GM19238 (cell line): ENCODE results near the gene PACS1.
"Not testable (repeated sequence)": the region's sequence is repeated elsewhere in the genome, so short reads cannot be mapped to it uniquely, and the experiment has no call there.

ENCODE experiments used
- DNase-seq: peaks from one replicate; pipeline ENCODE4 v3.0.0; 2011; ENCODE audit warnings: low spot score; ENCODE audit not compliant: insufficient read length

PACS1 gene

DNA sequence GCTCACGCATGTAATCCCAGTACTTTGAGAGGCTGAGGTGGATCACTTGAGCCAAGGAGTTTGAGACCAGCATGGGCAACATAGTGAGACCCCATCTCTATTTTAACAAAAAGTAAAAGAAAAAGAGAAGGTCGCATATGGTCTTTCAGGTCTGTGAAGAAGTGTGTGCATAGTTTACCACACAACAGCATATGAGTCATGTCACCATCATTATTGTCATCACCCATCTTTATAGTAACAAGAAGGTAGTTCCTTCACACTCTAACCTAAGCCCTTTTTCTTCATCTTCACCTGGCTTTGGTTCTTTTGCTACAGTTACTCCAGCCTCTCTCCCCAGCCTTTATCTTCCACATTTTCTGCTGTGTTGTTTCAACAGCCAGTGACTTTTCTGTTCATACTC, 39.2 kb downstream of the PACS1 start:
- no peak for DNase-seq

DNA sequence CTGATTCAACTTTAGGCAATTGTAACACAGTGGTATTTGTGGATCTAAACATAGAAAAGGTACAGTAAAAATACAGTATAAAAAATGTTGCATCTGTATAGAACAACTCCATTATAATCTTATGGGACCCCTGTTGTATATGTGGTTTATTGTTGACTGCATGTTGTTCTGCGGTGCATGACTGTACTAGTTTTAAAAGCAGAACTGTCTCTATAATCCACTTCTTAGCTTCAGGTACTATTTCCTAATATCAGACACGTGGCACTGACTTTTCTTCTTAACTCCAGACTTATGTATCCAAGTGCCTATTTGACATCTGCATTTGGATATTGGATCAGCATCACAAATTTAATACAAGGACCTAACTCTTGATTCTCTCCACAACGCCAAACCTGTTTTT, 41.1 kb downstream of the PACS1 start:
- DNase-seq = no peak

GRCh38 chr11:66112041-66112491, 42.0 kb downstream of the PACS1 start:
- DNase-seq = no peak

- no peak for DNase-seq
Measured at GRCh38 chr11:66112601-66113499, 42.8 kb downstream of the PACS1 start.

DNA sequence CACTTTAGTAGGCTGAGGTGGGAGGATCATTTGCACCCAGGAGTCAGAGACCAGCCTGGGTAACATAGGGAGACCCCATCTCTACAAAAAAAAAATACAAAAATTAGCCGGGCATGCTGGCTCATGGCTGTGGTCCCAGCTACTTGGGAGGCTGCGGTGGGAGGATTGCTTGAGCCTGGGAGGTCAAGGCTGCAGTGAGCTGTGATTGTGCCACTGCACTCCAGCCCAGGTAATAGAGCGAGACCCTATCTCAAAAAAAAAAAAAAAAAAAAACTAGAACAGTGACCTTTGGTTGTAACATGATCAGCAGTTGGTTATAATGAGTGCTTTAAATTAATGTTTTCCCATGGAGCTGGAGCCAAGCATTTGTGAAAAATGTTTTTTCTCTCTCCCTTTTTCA, 44.9 kb downstream of the PACS1 start:
- not testable (repeated sequence) for DNase-seq

DNA sequence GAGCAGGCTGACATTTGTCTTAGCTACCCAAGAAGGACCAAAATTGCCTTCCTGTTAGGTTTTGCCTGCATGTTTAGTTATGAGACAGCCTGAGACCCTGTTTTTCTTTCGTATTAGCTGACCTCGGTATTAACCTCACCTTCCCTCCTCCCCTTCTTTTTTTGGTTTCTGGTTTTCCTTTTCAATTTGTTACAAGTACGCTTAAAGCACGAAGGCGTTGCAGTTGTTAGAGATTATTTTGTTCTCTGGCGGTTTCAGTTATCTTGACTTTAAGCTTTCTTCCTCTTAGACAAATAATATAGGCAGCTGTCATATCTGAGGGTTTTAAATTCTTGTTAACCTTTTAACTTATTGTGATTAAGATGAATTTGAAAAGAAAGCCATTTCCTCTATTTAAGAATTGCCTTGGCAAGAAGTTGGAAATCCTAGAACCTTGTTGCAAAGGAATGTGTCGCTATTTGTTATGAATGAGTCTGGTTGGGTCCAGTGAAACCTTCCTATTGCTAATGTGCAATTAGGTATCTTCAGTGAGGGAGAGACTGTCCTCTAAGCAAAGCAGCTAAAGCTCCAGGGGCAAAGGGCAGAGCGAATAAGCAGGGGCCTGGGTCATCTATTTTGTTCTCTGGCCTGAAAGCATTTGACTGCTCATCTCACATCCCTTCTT, 45.7 kb downstream of the PACS1 start:
- DNase-seq = no peak

DNA sequence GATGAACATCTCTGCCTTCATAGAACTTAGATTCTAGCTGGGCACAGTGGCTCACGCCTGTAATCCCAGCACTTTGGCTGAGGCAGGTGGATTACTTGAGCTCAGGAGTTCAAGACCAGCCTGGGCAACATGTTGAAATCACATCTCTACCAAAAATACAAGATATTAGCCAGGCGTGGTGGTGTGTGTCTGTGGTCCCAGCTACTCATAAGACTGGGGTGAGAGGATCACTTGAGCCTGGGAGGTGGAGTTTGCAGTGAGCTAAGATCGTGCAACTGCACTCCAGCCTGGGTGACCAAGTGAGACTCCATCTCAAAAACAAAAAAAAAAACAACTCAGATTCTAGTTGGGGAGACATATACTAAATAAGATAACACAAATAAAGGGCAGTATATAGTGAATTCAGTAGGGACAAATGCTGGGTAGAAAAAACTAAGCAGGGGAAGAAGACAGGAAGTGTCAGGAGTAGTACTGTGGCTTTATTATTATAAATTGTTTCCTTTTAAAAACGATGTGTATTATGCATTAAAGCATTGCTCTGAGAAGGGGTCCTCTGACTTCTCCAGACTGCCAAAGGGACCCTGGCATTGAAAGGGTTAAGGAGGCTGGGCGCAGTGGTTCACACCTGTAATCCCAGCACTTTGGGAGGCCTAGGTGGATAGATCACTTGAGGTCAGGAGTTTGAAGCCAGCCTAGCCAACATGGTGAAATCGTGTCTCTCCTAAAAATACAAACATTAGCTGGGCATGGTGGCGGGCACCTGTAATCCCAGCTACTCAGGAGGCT, 46.7 kb downstream of the PACS1 start:
- DNase-seq = no peak

DNA sequence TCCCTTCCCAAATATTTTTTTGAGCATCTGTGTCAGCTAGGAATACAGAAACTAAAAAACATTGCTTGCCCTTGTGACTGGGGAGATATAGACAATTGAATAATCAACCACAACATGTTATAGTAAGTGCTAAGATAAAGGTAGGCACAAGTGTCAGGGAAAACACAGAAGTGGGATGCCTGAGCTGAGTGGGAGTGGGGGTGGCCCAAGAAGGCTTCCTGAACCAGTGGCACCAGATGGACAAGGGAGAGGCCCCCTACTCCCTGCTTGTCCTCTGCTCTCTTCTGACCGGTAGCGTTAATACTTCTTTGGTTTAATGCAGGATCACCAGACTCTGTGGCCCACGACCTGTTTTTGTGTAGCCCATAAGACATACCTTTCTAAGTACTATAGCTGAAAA, 48.8 kb downstream of the PACS1 start:
- DNase-seq = no peak

DNA sequence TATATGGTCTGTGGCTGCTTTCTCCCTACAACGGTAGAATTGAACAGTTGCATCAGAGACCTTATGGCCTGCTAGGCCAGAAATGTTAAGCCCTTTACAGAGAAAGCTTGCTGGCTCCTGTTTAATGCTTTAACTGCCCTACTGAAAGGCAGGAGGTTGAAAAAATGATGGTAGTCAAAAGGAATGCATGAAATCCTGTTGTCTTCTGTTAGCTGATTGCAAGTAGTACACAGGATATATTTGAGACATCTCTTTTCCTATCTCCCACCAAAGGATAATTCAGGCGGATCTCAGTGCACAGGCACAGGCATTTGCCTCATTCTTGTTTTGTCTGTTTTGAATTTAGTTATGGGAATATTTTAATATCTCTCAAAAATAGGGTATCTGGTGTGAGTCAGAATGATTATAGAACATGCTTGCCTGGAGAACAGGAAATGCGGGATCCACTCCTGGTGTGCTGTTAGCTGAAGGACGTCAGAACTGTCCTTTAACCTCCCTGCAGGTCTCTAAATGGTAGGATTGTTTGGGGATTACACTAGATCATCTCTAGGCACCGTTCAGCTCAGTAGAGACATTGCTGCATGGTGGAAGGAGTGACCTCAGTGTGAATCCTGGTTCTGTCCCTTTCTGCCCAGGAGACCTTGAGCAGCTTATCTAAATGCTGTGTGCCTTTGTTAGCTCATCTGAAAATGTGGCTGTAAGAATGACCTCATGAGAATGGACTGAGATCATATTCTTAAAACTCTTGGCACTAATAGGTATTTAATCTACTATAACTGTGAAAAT, 49.5 kb downstream of the PACS1 start:
- DNase-seq = no peak

- no peak for DNase-seq
Measured at GRCh38 chr11:66121466-66121865, 51.4 kb downstream of the PACS1 start.

GRCh38 chr11:66123902-66124301, 53.8 kb downstream of the PACS1 start:
- DNase-seq = no peak

- no peak for DNase-seq
Measured at GRCh38 chr11:66124564-66124963, 54.5 kb downstream of the PACS1 start.

GRCh38 chr11:66126064-66126463, 56.0 kb downstream of the PACS1 start:
- DNase-seq = no peak

DNA sequence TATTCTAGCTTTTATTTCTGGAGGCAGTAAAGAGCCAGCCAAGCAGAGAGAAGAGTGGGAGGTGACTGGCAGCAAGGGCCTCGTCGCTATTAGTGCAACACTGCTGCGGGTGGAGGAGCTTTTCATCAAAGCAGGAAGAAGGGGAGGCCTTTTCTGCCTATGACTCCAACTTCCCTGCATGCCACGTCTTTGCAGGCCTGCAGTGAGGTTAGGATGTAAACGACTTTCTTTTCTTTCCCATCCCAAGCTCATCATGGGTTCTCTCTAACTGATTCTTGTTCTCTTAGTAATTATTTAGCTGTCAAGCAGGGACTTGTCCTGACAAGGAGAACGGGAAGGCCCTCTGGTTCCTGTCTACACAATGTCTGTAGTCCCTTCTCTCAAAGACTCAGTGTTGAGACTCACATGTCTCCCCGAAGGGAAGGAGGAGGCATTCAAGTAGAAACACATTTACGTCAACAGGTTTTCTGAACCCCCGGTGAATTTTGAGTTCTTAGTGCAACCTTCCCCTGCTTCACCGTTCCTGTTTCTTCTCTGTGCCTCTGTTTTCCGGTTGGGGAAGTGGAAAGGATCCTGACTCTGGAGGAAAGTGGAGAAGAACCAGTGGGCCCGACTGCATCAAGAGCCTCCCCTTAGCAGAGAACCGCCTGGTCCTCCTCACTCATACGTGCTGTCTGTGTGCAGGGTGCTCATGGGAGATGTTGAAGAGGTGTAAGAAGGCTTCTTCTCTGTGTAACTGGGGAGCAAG, 56.9 kb downstream of the PACS1 start:
- DNase-seq = no peak

DNA sequence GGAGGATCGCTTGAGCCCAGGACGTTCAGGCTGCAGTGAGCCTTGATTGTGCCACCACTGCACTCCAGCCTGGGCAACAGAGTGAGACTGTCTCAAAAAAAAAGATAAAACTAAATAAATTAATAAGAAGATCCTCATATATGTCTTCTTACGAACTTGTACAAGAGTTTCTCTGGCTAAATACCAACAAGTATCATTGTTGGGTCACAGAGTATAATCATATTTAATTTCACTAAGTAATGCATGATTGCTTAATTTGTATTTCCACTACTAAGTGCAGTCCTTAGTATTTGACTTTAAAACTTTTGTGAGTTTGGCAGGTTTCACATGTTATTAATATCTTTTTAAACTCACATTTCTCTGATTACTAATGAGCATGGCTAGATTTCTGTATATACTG, 60.9 kb downstream of the PACS1 start:
- no peak for DNase-seq

DNA sequence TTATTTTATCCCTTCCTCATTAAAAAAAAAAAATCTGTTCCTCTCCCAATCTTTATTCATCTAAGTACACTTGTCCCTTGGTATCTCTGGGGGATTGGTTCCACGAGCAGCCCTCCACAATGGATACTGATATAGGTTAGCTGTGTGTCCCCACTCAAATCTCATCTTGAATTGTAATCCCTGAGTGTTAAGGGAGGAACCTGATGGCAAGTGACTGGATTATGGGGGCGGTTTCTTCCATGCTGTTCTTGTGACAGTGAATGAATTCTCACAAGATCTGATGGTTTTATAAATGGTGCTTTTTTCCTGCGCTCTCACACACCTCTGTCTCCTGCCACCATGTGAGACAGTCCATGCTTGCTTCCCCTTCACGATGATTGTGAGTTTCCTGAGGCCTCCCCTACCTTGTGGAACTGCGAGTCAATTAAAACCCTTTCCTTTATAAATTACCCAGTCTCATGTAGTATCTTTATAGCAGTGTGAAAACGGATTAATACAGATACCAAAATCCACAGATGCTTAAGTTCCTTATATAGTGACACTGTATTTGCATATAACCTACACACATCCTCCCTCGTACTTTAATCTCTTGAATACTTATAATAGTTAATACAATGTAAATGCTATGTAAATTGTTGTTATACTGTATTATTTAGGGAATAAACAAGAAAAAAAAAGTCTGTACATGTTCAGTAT, 62.0 kb downstream of the PACS1 start:
- no peak for DNase-seq

DNA sequence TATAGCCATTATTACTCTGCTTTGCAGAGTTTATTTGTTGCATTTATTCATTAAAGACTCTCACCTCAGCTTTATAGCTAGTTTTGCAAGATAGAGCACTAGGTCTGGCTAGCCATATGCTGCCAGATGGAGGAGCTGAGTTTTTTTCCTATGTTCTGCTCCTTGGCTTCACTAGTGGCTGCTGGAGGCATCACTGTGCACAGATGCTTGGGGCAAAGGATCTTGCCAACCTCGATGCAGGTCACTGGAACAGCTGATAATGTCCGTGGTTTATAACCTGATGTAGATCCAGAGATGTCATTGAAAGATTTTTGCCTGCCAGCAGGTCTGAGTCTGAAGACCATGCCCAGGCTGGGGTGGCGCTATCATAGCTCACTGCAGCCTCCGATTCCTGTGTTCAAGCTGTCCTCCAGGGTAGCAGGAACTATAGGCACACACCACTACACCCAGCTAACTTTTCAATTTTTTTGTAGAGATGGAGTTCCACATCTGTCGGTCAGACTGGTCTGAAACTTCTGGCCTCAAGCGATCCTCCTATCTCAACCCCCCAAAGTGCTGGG, 63.2 kb downstream of the PACS1 start:
- no peak for DNase-seq

GRCh38 chr11:66136752-66137123, 66.7 kb downstream of the PACS1 start:
- DNase-seq = no peak

DNA sequence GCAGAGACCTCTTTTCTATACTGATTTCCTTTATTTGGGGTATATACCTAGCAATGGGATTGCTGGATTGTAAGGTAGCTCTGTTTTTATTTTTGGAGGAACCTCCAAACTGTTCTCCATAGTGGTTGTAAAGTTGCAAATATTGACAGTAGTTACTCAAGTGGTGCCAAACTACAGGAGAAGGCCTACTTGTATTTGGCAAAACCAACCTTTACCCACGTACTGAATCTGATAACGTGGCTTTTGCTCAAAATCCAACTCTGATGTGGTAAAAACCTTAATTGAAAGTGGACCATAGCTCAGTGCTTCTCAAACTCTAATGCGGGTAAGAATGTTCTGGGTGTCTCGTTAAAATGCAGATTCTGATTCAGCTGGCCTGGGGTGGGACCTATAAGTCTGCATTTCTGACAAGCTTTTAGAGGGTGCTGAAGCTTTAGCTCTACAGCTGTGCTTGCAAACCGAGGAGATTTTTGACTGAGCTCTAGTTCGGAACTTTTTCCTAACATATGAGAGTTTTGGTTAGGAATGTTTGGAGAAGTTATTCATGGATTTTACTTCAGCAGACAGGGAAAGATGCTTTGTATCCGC, 69.8 kb downstream of the PACS1 start:
- no peak for DNase-seq
